Keratinocyte (primary cell): ENCODE data around the gene HDHD5. TPM values are rescaled to one million over a fixed set of nuclear protein-coding genes. Genes with fewer than 3 reads are reported as not detected.

Source experiments
- DNase-seq: peaks from one replicate; pipeline ENCODE4 v3.0.0-alpha.2; 2011; ENCODE audit warnings: low read depth, missing footprints, low spot score
- FAIRE-seq: peaks from 2 replicates; lab custom pipeline; 2011; peaks lifted over from hg19 to GRCh38; lab: Jason Lieb, UNC
- H2AFZ ChIP-seq: 2 replicates; pipeline ENCODE4 v1.6.0; 2012; ENCODE audit warnings: low read length, control low read depth, inconsistent platforms; ENCODE audit not compliant: control insufficient read depth
- H3K27ac ChIP-seq: 2 replicates; pipeline ENCODE4 v1.5.1; 2011; ENCODE audit warnings: low read length; ENCODE audit not compliant: control insufficient read depth, insufficient read depth
- H3K27me3 ChIP-seq: 3 replicates; pipeline ENCODE4 v1.6.0; 2011; ENCODE audit warnings: low read length; ENCODE audit not compliant: control insufficient read depth, insufficient read depth; ENCODE audit errors: extremely low read depth
- H3K36me3 ChIP-seq, 2 experiments: 2 replicates in 1 of 2; 3 replicates in 1 of 2; pipeline ENCODE4 v1.5.1; 2011; ENCODE audit warnings: low read length in 2 of 2, mild to moderate bottlenecking in 1 of 2; ENCODE audit not compliant: control insufficient read depth in 2 of 2, insufficient read depth in 2 of 2; ENCODE audit errors: extremely low read depth in 1 of 2
- H3K4me1 ChIP-seq: 3 replicates; pipeline ENCODE4 v1.5.1; 2011; ENCODE audit warnings: low read length; ENCODE audit not compliant: control insufficient read depth, insufficient read depth; ENCODE audit errors: extremely low read depth
- H3K4me2 ChIP-seq: 3 replicates; pipeline ENCODE4 v1.6.0; 2011; ENCODE audit warnings: low read depth, low read length; ENCODE audit not compliant: control insufficient read depth, insufficient read depth; ENCODE audit errors: extremely low read depth
- H3K4me3 ChIP-seq, 3 experiments: fragments of 200-600 bp in 1 of 3; sonication (generic) in 1 of 3; 2 replicates in 2 of 3; 3 replicates in 1 of 3; pipeline ENCODE4 v1.5.1; 2011 to 2016; ENCODE audit warnings: low read length in 3 of 3, mild to moderate bottlenecking in 3 of 3, control low read depth in 2 of 3, inconsistent platforms in 1 of 3, low read depth in 1 of 3, mixed read lengths in 1 of 3, mixed run types in 1 of 3, moderate library complexity in 1 of 3; ENCODE audit not compliant: control insufficient read depth in 2 of 3, insufficient read depth in 2 of 3; ENCODE audit errors: extremely low read depth in 1 of 3
- H3K79me2 ChIP-seq: 2 replicates; pipeline ENCODE4 v1.6.0; 2012; ENCODE audit warnings: low read length; ENCODE audit not compliant: control insufficient read depth, insufficient read depth
- H3K9ac ChIP-seq: 3 replicates; pipeline ENCODE4 v1.6.0; 2011; ENCODE audit warnings: low read length; ENCODE audit not compliant: control insufficient read depth, insufficient read depth; ENCODE audit errors: extremely low read depth
- H3K9me1 ChIP-seq: 3 replicates; pipeline ENCODE4 v1.6.0; 2011; ENCODE audit warnings: low read length; ENCODE audit not compliant: control insufficient read depth, insufficient read depth; ENCODE audit errors: extremely low read depth
- H3K9me3 ChIP-seq: 2 replicates; pipeline ENCODE4 v1.5.1; 2012; ENCODE audit warnings: low read depth, low read length; ENCODE audit not compliant: control insufficient read depth
- H4K20me1 ChIP-seq: 3 replicates; pipeline ENCODE4 v1.6.0; 2011; ENCODE audit warnings: low read length; ENCODE audit not compliant: control insufficient read depth, insufficient read depth; ENCODE audit errors: extremely low read depth
- CTCF ChIP-seq, 3 experiments: IDR thresholded peaks in 1 of 3; conservative IDR thresholded peaks in 1 of 3; optimal IDR thresholded peaks in 1 of 3; 2 replicates in 2 of 3; 3 replicates in 1 of 3; pipeline versions ENCODE3 to v1.5.1; 2011; ENCODE audit warnings: low read length in 3 of 3, mild to moderate bottlenecking in 3 of 3, moderate library complexity in 2 of 3, control low read depth in 1 of 3, inconsistent platforms in 1 of 3; ENCODE audit not compliant: insufficient read depth in 2 of 3; ENCODE audit errors: extremely low read depth in 1 of 3
- EZH2 ChIP-seq: IDR thresholded peaks from one replicate; pipeline ENCODE4 v1.6.1; 2012; ENCODE audit warnings: inconsistent platforms, mild to moderate bottlenecking, low read length, moderate library complexity
- dilution Hi-C: fragments of 300-500 bp; cut with MboI; formaldehyde crosslinking; loops from one replicate; pipeline ENCODE4 v1.7.0; 2020; ENCODE audit warnings: low sequenced_read_pairs; ENCODE audit not compliant: extremely low pct_ligation_motif_present
- polyA plus RNA-seq, 5 experiments: library from polyadenylated mRNA; depleted of rRNA in 3 of 5; stranded (reverse) in 3 of 5; stranded (forward) in 1 of 5; unstranded in 1 of 5; fragments of >200 nt; gene quantifications; 1 replicate in 1 of 5; 2 replicates in 3 of 5; 3 replicates in 1 of 5; pipeline versions ENCODE4 v1.2.1 to v1.2.3, GENCODE V29; 2011 to 2012; ENCODE audit warnings: missing spikeins in 2 of 5, low read depth in 1 of 5, low replicate concordance in 1 of 5

Gene HDHD5
- polyA plus RNA-seq, 1 donor (not counting 4 experiments of a cell fraction or from before 2014, with no cell fraction given): 22.6 TPM

DNA sequence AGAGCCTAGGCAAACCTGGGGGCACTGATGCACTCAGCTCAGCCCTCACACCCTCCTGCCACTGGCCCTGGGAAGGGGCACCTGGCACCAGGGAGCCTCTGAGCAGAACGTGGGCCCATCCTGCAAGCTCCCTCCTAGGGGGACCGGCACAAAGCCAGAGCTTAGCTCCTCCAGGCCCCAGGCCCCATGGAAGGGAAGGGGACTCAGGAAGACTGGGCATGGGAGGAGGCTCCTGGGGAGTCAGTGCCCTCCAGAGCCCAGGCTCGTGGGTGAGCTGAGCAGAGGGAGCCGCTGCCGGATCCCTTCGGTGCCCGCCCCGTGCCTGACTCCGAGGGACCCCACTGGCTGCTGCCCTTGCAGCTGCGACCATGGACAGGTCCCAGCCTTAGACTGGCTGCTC is 31.6 kb upstream of the HDHD5 start:
- DNase-seq: no peak
- Histone ChIP-seq H2AFZ (no peak overlapping the region), H3K9ac (no peak overlapping the region), H3K36me3 (no peaks in the 10 kb centered on the region), H4K20me1 (no peaks in the 10 kb centered on the region), H3K79me2 (no peaks in the 10 kb centered on the region), H3K27me3 (no peaks in the 10 kb centered on the region), H3K4me2 (no peak overlapping the region), H3K27ac (no peak overlapping the region), H3K9me3 (no peaks in the 10 kb centered on the region), H3K4me3 (no peak overlapping the region), H3K4me1 (no peaks in the 10 kb centered on the region), H3K9me1 (no peaks in the 10 kb centered on the region)
- FAIRE-seq: no peak
- dilution Hi-C loops: no loop called here
- TF ChIP-seq CTCF (optimal IDR thresholded peaks at IDR 0.05 in 1 of 3, IDR thresholded peaks at IDR 0.05 in 1 of 3, conservative IDR thresholded peaks at IDR 0.05 in 1 of 3; ENCODE audit: extremely low read depth in 1 of 3, insufficient read depth in 2 of 3, low read length in 3 of 3) (no peak), EZH2 (no peak)

- H3K4me1 ChIP-seq: peaks cover 4% of the 10 kb centered on the region
- no peak overlapping the region for H3K4me2 ChIP-seq
- no peak overlapping the region for H3K4me3 ChIP-seq
- H3K9ac ChIP-seq: no peak overlapping the region
- TF ChIP-seq EZH2: no peak
- dilution Hi-C loops: no loop called here
- H3K27me3 ChIP-seq: no peaks in the 10 kb centered on the region
- DNase-seq (no peak), FAIRE-seq (no peak)
- no peak overlapping the region for H2AFZ ChIP-seq
- no peak overlapping the region for H3K27ac ChIP-seq
- no peaks in the 10 kb centered on the region for H3K9me3 ChIP-seq
- no peaks in the 10 kb centered on the region for H3K9me1 ChIP-seq
- no peaks in the 10 kb centered on the region for H4K20me1 ChIP-seq
- H3K79me2 ChIP-seq: no peaks in the 10 kb centered on the region
- H3K36me3 ChIP-seq: no peaks in the 10 kb centered on the region
These were observed 17.6 kb upstream of the HDHD5 start for GRCh38 chr22:17176715-17177114.
